Coronary artery (tissue), 2 donors: Measurements from ENCODE around the gene AFF4.
A peak's percentile ranks its signal among the peaks of the same experiment; 100 is the strongest.

ENCODE experiments used
- DNase-seq: peaks from one replicate; pipeline ENCODE4 v3.0.0-alpha.2; 2017; ENCODE audit warnings: low spot score
- H3K27ac ChIP-seq, 2 donors: fragments of 200-600 bp; sonication (generic); one replicate each; pipeline ENCODE4 v1.5.1; 2016 to 2019
- H3K4me3 ChIP-seq: fragments of 200-600 bp; sonication (generic); 2 replicates; pipeline ENCODE4 v1.5.1; 2016; ENCODE audit warnings: mild to moderate bottlenecking, moderate library complexity
- CTCF ChIP-seq: fragments of 200-600 bp; sonication (generic); IDR thresholded peaks from one replicate; pipeline ENCODE4 v1.5.1; 2019; ENCODE audit warnings: antibody characterized with exemption

AFF4 gene

GRCh38 chr5:132868754-132869153 is 94.7 kb downstream of the AFF4 start:
- no peak for TF ChIP-seq CTCF
- H3K27ac ChIP-seq = no peak overlapping the region
- no peak for DNase-seq
- H3K4me3 ChIP-seq = no peak overlapping the region

- no peak for DNase-seq
- no peak for TF ChIP-seq CTCF
- H3K4me3 ChIP-seq = peak overlapping the region; percentile 78
These were observed 96.4 kb downstream of the AFF4 start for GRCh38 chr5:132867046-132867451.

GRCh38 chr5:132866342-132867045 is 96.9 kb downstream of the AFF4 start, which contains the start of the genes GDF9 and UQCRQ:
GDF9 (minus strand) TSS chr5:132866469; CDS start chr5:132864533, 1,936 bp downstream.
UQCRQ (plus strand) TSS chr5:132866642; CDS start chr5:132866882, 240 bp downstream.
- Histone ChIP-seq H3K4me3 (peak within 1 kb of the TSS; percentile 78), H3K27ac (peak within 1 kb of the TSS; percentile 81 to 95)
- peak; percentile 98 for DNase-seq
- no peak for TF ChIP-seq CTCF

More at GRCh38 chr5:132867046-132867451, 96.4 kb downstream of the AFF4 start:
- H3K27ac ChIP-seq = peak overlapping the region; percentile 81 to 95

GRCh38 chr5:132865668-132866341 is 97.6 kb downstream of the AFF4 start:
- peak overlapping the region; percentile 81 to 95 for H3K27ac ChIP-seq
- TF ChIP-seq CTCF = no peak
- no peak for DNase-seq
- peak overlapping the region; percentile 78 for H3K4me3 ChIP-seq

GRCh38 chr5:132860742-132861141 is 102.7 kb downstream of the AFF4 start:
- H3K4me3 ChIP-seq = no peak overlapping the region
- no peak for TF ChIP-seq CTCF
- H3K27ac ChIP-seq = no peak overlapping the region

GRCh38 chr5:132859889-132860437 is 103.5 kb downstream of the AFF4 start:
- no peak for DNase-seq
- Histone ChIP-seq H3K27ac (no peak overlapping the region), H3K4me3 (no peak overlapping the region)
- no peak for TF ChIP-seq CTCF

More at GRCh38 chr5:132860742-132861141, 102.7 kb downstream of the AFF4 start:
- no peak for DNase-seq
